Measurements from ENCODE around the gene MINK1. TPM values are rescaled to one million over a fixed set of nuclear protein-coding genes. Genes with fewer than 3 reads are reported as not detected.

Gene MINK1
- total RNA-seq, 6 experiments from 2014 or later, result 68.5 to 82.4 (median 71.6) TPM

GRCh38 chr17:4796552-4796920, 36.6 kb upstream of the MINK1 start:
- TF ChIP-seq CTCF (IDR thresholded peaks at IDR 0.05), result no peak
- peaks cover 9% of the 10 kb centered on the region for H3K4me1 Mint-ChIP-seq (ENCODE audit: low read depth)
- DNase-seq, result peak; percentile 38
- H3K27ac Mint-ChIP-seq, result peak overlapping the region; percentile 95
- H3K4me3 Mint-ChIP-seq, result peak overlapping the region; percentile 98
- H3K36me3 Mint-ChIP-seq (ENCODE audit: low read depth), result peaks cover 22% of the 10 kb centered on the region
- H3K27me3 Mint-ChIP-seq (ENCODE audit: insufficient read depth), result no peaks in the 10 kb centered on the region; the same call in 1 of the 2 replicates
- H3K9me3 Mint-ChIP-seq, result no peaks in the 10 kb centered on the region

GRCh38 chr17:4800462-4801196, 32.5 kb upstream of the MINK1 start:
- Mint-ChIP-seq H3K27me3 (ENCODE audit: insufficient read depth) (no peaks in the 10 kb centered on the region; the same call in 1 of the 2 replicates), H3K4me3 (no peak overlapping the region), H3K27ac (no peak overlapping the region), H3K36me3 (ENCODE audit: low read depth) (peaks cover 22% of the 10 kb centered on the region), H3K9me3 (no peaks in the 10 kb centered on the region), H3K4me1 (ENCODE audit: low read depth) (peaks cover 5% of the 10 kb centered on the region)
- no peak for TF ChIP-seq CTCF (IDR thresholded peaks at IDR 0.05)
- DNase-seq, result no peak

- no peak for DNase-seq
- peaks cover 6% of the 10 kb centered on the region; the same call in 1 of the 2 replicates for H3K4me1 Mint-ChIP-seq (ENCODE audit: low read depth)
- H3K27ac Mint-ChIP-seq, result no peak within 1 kb of the TSS
- no peak within 1 kb of the TSS for H3K4me3 Mint-ChIP-seq
- H3K36me3 Mint-ChIP-seq (ENCODE audit: low read depth), result peaks cover 12% of the 10 kb centered on the region
- H3K27me3 Mint-ChIP-seq (ENCODE audit: insufficient read depth), result no peaks in the 10 kb centered on the region; the same call in 1 of the 2 replicates
- no peaks in the 10 kb centered on the region for H3K9me3 Mint-ChIP-seq
- no peak for TF ChIP-seq CTCF (IDR thresholded peaks at IDR 0.05)
Observed at GRCh38 chr17:4802228-4802627, 30.9 kb upstream of the MINK1 start, which contains the start of gene C17orf114. Gene C17orf114, minus strand, starts transcription at chr17:4802328.

- no peaks in the 10 kb centered on the region; the same call in 1 of the 2 replicates for H3K27me3 Mint-ChIP-seq (ENCODE audit: insufficient read depth)
- peak overlapping the region; percentile 5; the same call in 1 of the 2 replicates for H3K27ac Mint-ChIP-seq
- no peak for TF ChIP-seq CTCF (IDR thresholded peaks at IDR 0.05)
- peaks cover 12% of the 10 kb centered on the region; the same call in 1 of the 2 replicates for H3K4me1 Mint-ChIP-seq (ENCODE audit: low read depth)
- DNase-seq, result no peak
- H3K9me3 Mint-ChIP-seq, result no peaks in the 10 kb centered on the region
- peak overlapping the region; percentile 86 for H3K4me3 Mint-ChIP-seq
- peaks cover 14% of the 10 kb centered on the region for H3K36me3 Mint-ChIP-seq (ENCODE audit: low read depth)
Observed at GRCh38 chr17:4806456-4806776, 26.7 kb upstream of the MINK1 start.

GRCh38 chr17:4806777-4807604, 26.1 kb upstream of the MINK1 start, which contains the start of gene PLD2:
Gene PLD2, plus strand, starts transcription at chr17:4807152. Its CDS starts 621 bp downstream, at chr17:4807773.
- TF ChIP-seq CTCF (IDR thresholded peaks at IDR 0.05), result no peak
- DNase-seq, result peak; percentile 55
- Mint-ChIP-seq H3K9me3 (no peaks in the 10 kb centered on the region), H3K4me1 (ENCODE audit: low read depth) (peaks cover 12% of the 10 kb centered on the region; the same call in 1 of the 2 replicates), H3K27me3 (ENCODE audit: insufficient read depth) (no peaks in the 10 kb centered on the region; the same call in none of the 2 replicates), H3K27ac (peak within 1 kb of the TSS; percentile 48; the same call in 1 of the 2 replicates), H3K4me3 (peak within 1 kb of the TSS; percentile 88), H3K36me3 (ENCODE audit: low read depth) (peaks cover 17% of the 10 kb centered on the region)
